OCI-LY7 (cell line): ENCODE results near the gene CD226. TPM values are rescaled to one million over a fixed set of nuclear protein-coding genes. Genes with fewer than 3 reads are reported as not detected.

Experiments
- BruUV-seq: library from RNA; stranded (reverse); fragments of 400-500 nt; replicated peaks from 2 replicates; lab custom pipeline; 2021; lab: Mats Ljungman, UMichigan
- CTCF ChIA-PET: fragments of 300-600 bp; sonication (Branson Sonifier 250); formaldehyde crosslinking; loops from one replicate; lab custom pipeline; 2022; ENCODE audit warnings: antibody characterized with exemption; ENCODE audit not compliant: unreplicated experiment; lab: Charles Lee
- POLR2A ChIA-PET: fragments of 300-600 bp; sonication (Branson Sonifier 250); formaldehyde crosslinking; loops from one replicate; lab custom pipeline; 2022; ENCODE audit warnings: antibody characterized with exemption; lab: Charles Lee
- DNase-seq: peaks from one replicate; pipeline ENCODE4 v3.0.0-alpha.2; 2015; ENCODE audit warnings: low spot score
- H2AFZ ChIP-seq: fragments of 200-600 bp; sonication (generic), shearing (Covaris generic); 2 replicates; pipeline ENCODE4 v1.6.1; 2014; ENCODE audit warnings: mild to moderate bottlenecking, antibody characterized with exemption, low read length, moderate library complexity
- H3K27ac ChIP-seq: fragments of 200-600 bp; sonication (generic); 2 replicates; pipeline ENCODE4 v1.5.1; 2014; ENCODE audit warnings: mixed run types, low read depth, mild to moderate bottlenecking, moderate library complexity, low read length, inconsistent platforms; ENCODE audit not compliant: poor library complexity, severe bottlenecking
- H3K36me3 ChIP-seq: fragments of 200-600 bp; sonication (generic); 2 replicates; pipeline ENCODE4 v1.6.1; 2014; ENCODE audit warnings: mild to moderate bottlenecking, antibody characterized with exemption, low read length, moderate library complexity, mixed read lengths; ENCODE audit not compliant: insufficient read depth
- H3K4me1 ChIP-seq: fragments of 200-600 bp; sonication (generic); 2 replicates; pipeline ENCODE4 v1.5.1; 2014; ENCODE audit warnings: mild to moderate bottlenecking, low read length; ENCODE audit not compliant: insufficient read depth, poor library complexity, severe bottlenecking
- H3K4me2 ChIP-seq: fragments of 200-600 bp; sonication (generic); 2 replicates; pipeline ENCODE4 v1.6.1; 2014; ENCODE audit warnings: mild to moderate bottlenecking, low read length
- H3K4me3 ChIP-seq: fragments of 200-600 bp; sonication (generic); 2 replicates; pipeline ENCODE4 v1.5.1; 2014; ENCODE audit warnings: mild to moderate bottlenecking, low read depth, low read length; ENCODE audit not compliant: poor library complexity, severe bottlenecking
- H3K79me2 ChIP-seq: fragments of 200-600 bp; sonication (generic); 2 replicates; pipeline ENCODE4 v1.6.1; 2016; ENCODE audit warnings: low read depth, mild to moderate bottlenecking, low read length, moderate library complexity, mixed read lengths; ENCODE audit not compliant: insufficient read depth
- H3K9me2 ChIP-seq: fragments of 200-600 bp; sonication (generic); 2 replicates; pipeline ENCODE4 v1.6.1; 2016; ENCODE audit warnings: mild to moderate bottlenecking, low read length, mixed read lengths; ENCODE audit not compliant: insufficient read depth
- H3K9me3 ChIP-seq: fragments of 200-600 bp; sonication (generic); 2 replicates; pipeline ENCODE4 v1.6.1; 2014; ENCODE audit warnings: mild to moderate bottlenecking, mixed run types, low read length, mixed read lengths
- H4K20me1 ChIP-seq: fragments of 200-600 bp; sonication (generic); 2 replicates; pipeline ENCODE4 v1.6.1; 2014; ENCODE audit warnings: mild to moderate bottlenecking, antibody characterized with exemption, low read length, moderate library complexity, mixed read lengths; ENCODE audit not compliant: insufficient read depth
- EZH2phosphoT487 ChIP-seq: fragments of 200-600 bp; sonication (generic); IDR thresholded peaks from 2 replicates; pipeline ENCODE4 v1.6.1; 2018; ENCODE audit warnings: low read depth, borderline replicate concordance, mild to moderate bottlenecking, mixed run types, antibody characterized with exemption, low read length, moderate library complexity, mixed read lengths
- intact Hi-C: fragments of 100-400 bp; cut with micrococcal nuclease; formaldehyde crosslinking; loops from one replicate; pipeline ENCODE4 v1.10.0; 2022; ENCODE audit not compliant: unreplicated experiment
- total RNA-seq, 2 experiments: library from RNA; depleted of rRNA in 1 of 2; stranded (reverse); fragments of >200 nt in 1 of 2; shearing (Covaris generic) in 1 of 2; gene quantifications; 2 replicates each; pipeline ENCODE4 v1.2.3, GENCODE V29; 2014 to 2022
- TF ChIP-seq, protein P1 (sequence below): fragments of 200-600 bp; sonication (generic); conservative IDR thresholded peaks from 2 replicates; pipeline ENCODE4 v1.5.1; 2014; ENCODE audit warnings: mild to moderate bottlenecking, antibody characterized with exemption, low read length, moderate library complexity, mixed read lengths

Gene CD226
- total RNA-seq, 2 experiments from 2014 or later = 0.25 TPM; not detected in 1

GRCh38 chr18:69817335-69817940 is 130.2 kb downstream of the CD226 start:
- Histone ChIP-seq H4K20me1 (no peaks in the 10 kb centered on the region), H3K9me3 (no peaks in the 10 kb centered on the region), H3K4me1 (no peaks in the 10 kb centered on the region), H3K27ac (no peak overlapping the region), H3K4me3 (no peak overlapping the region), H2AFZ (no peak overlapping the region), H3K4me2 (no peak overlapping the region), H3K79me2 (no peaks in the 10 kb centered on the region), H3K36me3 (no peaks in the 10 kb centered on the region), H3K9me2 (no peaks in the 10 kb centered on the region)
- intact Hi-C loops = no loop called here
- no TSS peak for BruUV-seq
- ChIA-PET POLR2A (no interaction called here), CTCF (no interaction called here)
- DNase-seq = no peak
- TF ChIP-seq, protein P1, sequence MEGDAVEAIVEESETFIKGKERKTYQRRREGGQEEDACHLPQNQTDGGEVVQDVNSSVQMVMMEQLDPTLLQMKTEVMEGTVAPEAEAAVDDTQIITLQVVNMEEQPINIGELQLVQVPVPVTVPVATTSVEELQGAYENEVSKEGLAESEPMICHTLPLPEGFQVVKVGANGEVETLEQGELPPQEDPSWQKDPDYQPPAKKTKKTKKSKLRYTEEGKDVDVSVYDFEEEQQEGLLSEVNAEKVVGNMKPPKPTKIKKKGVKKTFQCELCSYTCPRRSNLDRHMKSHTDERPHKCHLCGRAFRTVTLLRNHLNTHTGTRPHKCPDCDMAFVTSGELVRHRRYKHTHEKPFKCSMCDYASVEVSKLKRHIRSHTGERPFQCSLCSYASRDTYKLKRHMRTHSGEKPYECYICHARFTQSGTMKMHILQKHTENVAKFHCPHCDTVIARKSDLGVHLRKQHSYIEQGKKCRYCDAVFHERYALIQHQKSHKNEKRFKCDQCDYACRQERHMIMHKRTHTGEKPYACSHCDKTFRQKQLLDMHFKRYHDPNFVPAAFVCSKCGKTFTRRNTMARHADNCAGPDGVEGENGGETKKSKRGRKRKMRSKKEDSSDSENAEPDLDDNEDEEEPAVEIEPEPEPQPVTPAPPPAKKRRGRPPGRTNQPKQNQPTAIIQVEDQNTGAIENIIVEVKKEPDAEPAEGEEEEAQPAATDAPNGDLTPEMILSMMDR = no peak
- no peak for TF ChIP-seq EZH2phosphoT487

DNA sequence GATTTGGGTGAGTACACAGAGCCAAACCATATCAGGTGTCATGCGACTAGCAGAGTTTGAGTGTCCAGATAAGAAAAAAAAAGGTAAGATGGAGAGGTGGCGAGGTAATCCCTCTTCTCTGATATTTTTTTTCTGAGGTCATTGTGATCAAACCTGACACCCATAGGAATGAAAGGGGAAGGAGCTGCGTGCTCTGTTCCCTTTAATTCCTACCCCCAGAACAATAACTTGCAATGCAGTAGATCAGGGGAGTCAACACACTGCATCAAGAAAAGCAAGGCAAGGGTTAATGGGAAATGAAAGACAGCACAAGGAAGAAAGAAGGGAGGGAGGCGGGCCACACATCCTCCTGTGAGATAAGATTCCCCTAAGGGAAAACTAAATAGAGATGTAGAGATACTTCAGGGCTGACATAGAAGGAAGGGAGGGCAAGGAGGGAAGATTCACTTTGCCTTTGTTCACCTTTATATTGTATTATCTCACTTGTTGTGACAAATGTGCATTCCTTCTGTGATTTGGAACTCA is 132.8 kb downstream of the CD226 start:
- Histone ChIP-seq H3K4me1 (no peaks in the 10 kb centered on the region), H3K27ac (no peak overlapping the region), H3K36me3 (no peaks in the 10 kb centered on the region), H3K9me3 (no peaks in the 10 kb centered on the region), H3K4me3 (no peak overlapping the region), H3K9me2 (no peaks in the 10 kb centered on the region), H3K4me2 (no peak overlapping the region), H3K79me2 (no peaks in the 10 kb centered on the region), H2AFZ (no peak overlapping the region), H4K20me1 (no peaks in the 10 kb centered on the region)
- DNase-seq = no peak
- no peak for TF ChIP-seq EZH2phosphoT487
- TF ChIP-seq, protein P1 = no peak
- intact Hi-C loops = no loop called here
- ChIA-PET CTCF (no interaction called here), POLR2A (interaction anchor here (0.7 kb wide), 1 partner anchor 28 kb away, joined by 3 read pairs; no protein-coding TSS in a partner anchor)
- BruUV-seq = no TSS peak

DNA sequence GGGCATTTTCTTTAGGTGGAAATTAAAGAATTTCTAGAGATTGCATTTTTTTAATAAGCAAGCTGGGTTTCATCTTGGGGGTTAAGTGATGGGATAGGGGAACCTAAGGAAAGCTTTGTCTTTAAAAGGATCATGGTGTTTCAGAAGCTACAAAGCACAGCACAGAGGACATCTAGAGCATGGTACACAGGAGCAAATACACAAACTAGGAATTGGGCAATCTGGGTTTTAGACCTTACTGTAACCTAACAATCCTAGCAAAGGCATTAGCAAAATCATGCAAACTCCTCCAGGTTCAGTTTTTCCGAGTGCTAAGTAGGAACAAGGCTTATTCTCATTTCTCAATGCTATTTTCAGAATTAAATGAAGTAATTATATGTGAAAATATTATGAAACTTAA is 134.1 kb downstream of the CD226 start:
- Histone ChIP-seq H3K79me2 (no peaks in the 10 kb centered on the region), H3K9me2 (no peaks in the 10 kb centered on the region), H3K4me2 (no peak overlapping the region), H2AFZ (no peak overlapping the region), H3K4me1 (no peaks in the 10 kb centered on the region), H3K36me3 (no peaks in the 10 kb centered on the region), H3K9me3 (no peaks in the 10 kb centered on the region), H3K27ac (no peak overlapping the region), H4K20me1 (no peaks in the 10 kb centered on the region), H3K4me3 (no peak overlapping the region)
- ChIA-PET CTCF (no interaction called here), POLR2A (no interaction called here)
- BruUV-seq = no TSS peak
- intact Hi-C loops = no loop called here
- TF ChIP-seq, protein P1 = no peak
- TF ChIP-seq EZH2phosphoT487 = no peak
- no peak for DNase-seq
